Kidney epithelial cell (primary cell): ENCODE data around the gene RGS5. TPM values are rescaled to one million over a fixed set of nuclear protein-coding genes. Genes with fewer than 3 reads are reported as not detected.

Experiments used
- DNase-seq: peaks from one replicate; pipeline ENCODE4 v3.0.0-alpha.2; 2010; ENCODE audit warnings: low read depth
- H3K27me3 ChIP-seq: 2 replicates; pipeline ENCODE4 v1.6.0; 2011; ENCODE audit warnings: low read length; ENCODE audit not compliant: control insufficient read depth, insufficient read depth
- H3K36me3 ChIP-seq: 2 replicates; pipeline ENCODE4 v1.5.1; 2011; ENCODE audit warnings: low read length; ENCODE audit not compliant: control insufficient read depth, insufficient read depth
- H3K4me3 ChIP-seq: 2 replicates; pipeline ENCODE4 v1.5.1; 2011; ENCODE audit warnings: low read depth, mild to moderate bottlenecking, control low read depth, low read length
- CTCF ChIP-seq: IDR thresholded peaks from 2 replicates; pipeline ENCODE4 v1.5.1; 2011; ENCODE audit warnings: mild to moderate bottlenecking, moderate library complexity, low read length, control low read depth, inconsistent platforms; ENCODE audit not compliant: insufficient read depth, poor library complexity, severe bottlenecking
- total RNA-seq: library from RNA; depleted of rRNA; stranded (reverse); fragments of >200 nt; gene quantifications from 2 replicates; pipeline ENCODE4 v1.2.3, GENCODE V29; 2015

RGS5 gene
- total RNA-seq, 1 donor from 2014 or later, result 1.8 TPM

GRCh38 chr1:163205513-163205912 is 2.8 kb upstream of the RGS5 start:
- DNase-seq, result no peak
- Histone ChIP-seq H3K4me3 (no peak overlapping the region), H3K36me3 (no peaks in the 10 kb centered on the region), H3K27me3 (no peaks in the 10 kb centered on the region)
- TF ChIP-seq CTCF, result no peak

GRCh38 chr1:163203561-163203960 is 845 bp upstream of the RGS5 start:
- Histone ChIP-seq H3K27me3 (no peaks in the 10 kb centered on the region), H3K4me3 (no peak overlapping the region), H3K36me3 (no peaks in the 10 kb centered on the region)
- no peak for DNase-seq
- no peak for TF ChIP-seq CTCF

GRCh38 chr1:163201906-163202305 is 810 bp downstream of the RGS5 start:
- Histone ChIP-seq H3K4me3 (no peak overlapping the region), H3K27me3 (no peaks in the 10 kb centered on the region), H3K36me3 (no peaks in the 10 kb centered on the region)
- no peak for DNase-seq
- TF ChIP-seq CTCF, result no peak

- no peaks in the 10 kb centered on the region for H3K27me3 ChIP-seq
- TF ChIP-seq CTCF, result no peak
- H3K4me3 ChIP-seq, result no peak overlapping the region
- H3K36me3 ChIP-seq, result no peaks in the 10 kb centered on the region
- no peak for DNase-seq
Measured at GRCh38 chr1:163197022-163197421, 5.7 kb downstream of the RGS5 start.

GRCh38 chr1:163196449-163196787 is 6.3 kb downstream of the RGS5 start:
- no peak for TF ChIP-seq CTCF
- Histone ChIP-seq H3K36me3 (no peaks in the 10 kb centered on the region), H3K27me3 (no peaks in the 10 kb centered on the region), H3K4me3 (no peak overlapping the region)
- no peak for DNase-seq

- Histone ChIP-seq H3K4me3 (no peak overlapping the region), H3K36me3 (no peaks in the 10 kb centered on the region), H3K27me3 (no peaks in the 10 kb centered on the region)
- TF ChIP-seq CTCF, result no peak
- no peak for DNase-seq
Measured at GRCh38 chr1:163195728-163196448, 6.8 kb downstream of the RGS5 start.
